Neural progenitor cell (in vitro differentiated cells): ENCODE results near the gene SGTA. TPM values are rescaled to one million over a fixed set of nuclear protein-coding genes. Genes with fewer than 3 reads are reported as not detected.

ENCODE experiments used
- DNase-seq: peaks from one replicate; pipeline ENCODE4 v3.0.0-alpha.2; 2016; ENCODE audit warnings: low spot score
- H2AFZ ChIP-seq: fragments of 200-600 bp; sonication (generic); replicated peaks from 2 replicates; pipeline ENCODE4 v1.6.1; 2016; ENCODE audit warnings: antibody characterized with exemption
- H3F3A ChIP-seq: fragments of 200-600 bp; sonication (generic); 2 replicates; pipeline ENCODE4 v1.6.1; 2016; ENCODE audit warnings: antibody characterized with exemption, low read depth
- H3K27ac ChIP-seq: fragments of 200-600 bp; sonication (generic); 2 replicates; pipeline ENCODE4 v1.5.1; 2016; ENCODE audit warnings: mild to moderate bottlenecking
- H3K27me3 ChIP-seq: fragments of 200-600 bp; sonication (generic); 2 replicates; pipeline ENCODE4 v1.6.1; 2016; ENCODE audit warnings: mild to moderate bottlenecking, moderate library complexity
- H3K36me3 ChIP-seq: fragments of 200-600 bp; sonication (generic); 2 replicates; pipeline ENCODE4 v1.5.1; 2016
- H3K4me1 ChIP-seq: fragments of 200-600 bp; sonication (generic); 2 replicates; pipeline ENCODE4 v1.6.1; 2016; ENCODE audit warnings: mixed run types
- H3K4me2 ChIP-seq: fragments of 200-600 bp; sonication (generic); 2 replicates; pipeline ENCODE4 v1.6.1; 2016
- H3K4me3 ChIP-seq: fragments of 200-600 bp; sonication (generic); 2 replicates; pipeline ENCODE4 v1.5.1; 2016
- H3K79me2 ChIP-seq: fragments of 200-600 bp; sonication (generic); 2 replicates; pipeline ENCODE4 v1.6.1; 2016; ENCODE audit warnings: low read depth
- H3K9ac ChIP-seq: fragments of 200-600 bp; sonication (generic); 2 replicates; pipeline ENCODE4 v1.6.1; 2016
- H3K9me3 ChIP-seq: fragments of 200-600 bp; sonication (generic); 2 replicates; pipeline ENCODE4 v1.5.1; 2016; ENCODE audit warnings: low read depth
- H4K20me1 ChIP-seq: fragments of 200-600 bp; sonication (generic); 2 replicates; pipeline ENCODE4 v1.6.1; 2016; ENCODE audit warnings: low read depth
- H3K27ac Mint-ChIP-seq: 3 replicates; pipeline ENCODE4 v1.8.0; 2021; ENCODE audit warnings: mixed read lengths
- H3K27me3 Mint-ChIP-seq: 2 replicates; pipeline ENCODE4 v1.8.0; 2022; ENCODE audit warnings: low read depth, mild to moderate bottlenecking, inconsistent platforms, moderate library complexity, mixed read lengths; ENCODE audit not compliant: insufficient read depth
- H3K36me3 Mint-ChIP-seq: 3 replicates; pipeline ENCODE4 v1.8.0; 2021; ENCODE audit warnings: mixed read lengths
- H3K4me1 Mint-ChIP-seq: 3 replicates; pipeline ENCODE4 v1.8.0; 2021; ENCODE audit warnings: mixed read lengths
- H3K4me3 Mint-ChIP-seq: 3 replicates; pipeline ENCODE4 v1.8.0; 2021; ENCODE audit warnings: mild to moderate bottlenecking, moderate library complexity, mixed read lengths
- H3K9me3 Mint-ChIP-seq: 3 replicates; pipeline ENCODE4 v1.8.0; 2020; ENCODE audit warnings: mixed read lengths
- CTCF ChIP-seq: fragments of 200-600 bp; sonication (generic); IDR thresholded peaks from 2 replicates; pipeline ENCODE4 v1.5.1; 2017; ENCODE audit warnings: antibody characterized with exemption, mild to moderate bottlenecking
- EZH2 ChIP-seq: fragments of 200-600 bp; sonication (generic); IDR thresholded peaks from 2 replicates; pipeline ENCODE4 v1.6.1; 2017; ENCODE audit warnings: antibody characterized with exemption, mild to moderate bottlenecking, moderate library complexity
- EZH2phosphoT487 ChIP-seq: fragments of 200-600 bp; sonication (generic); IDR thresholded peaks from 2 replicates; pipeline ENCODE4 v1.6.1; 2017; ENCODE audit warnings: antibody characterized with exemption
- total RNA-seq: library from RNA; depleted of rRNA; stranded (reverse); fragments of >200 nt; gene quantifications from 2 replicates; pipeline ENCODE4 v1.2.3, GENCODE V29; 2015; ENCODE audit warnings: low replicate concordance

The SGTA gene
- total RNA-seq, 1 donor from 2014 or later = 30.9 TPM

- Histone ChIP-seq H3K4me2 (no peak overlapping the region), H3K9ac (no peak overlapping the region), H3K4me1 (peaks cover 7% of the 10 kb centered on the region), H3K9me3 (no peaks in the 10 kb centered on the region), H3K27ac (no peak overlapping the region), H3K79me2 (peaks cover 77% of the 10 kb centered on the region), H3F3A (peaks cover 17% of the 10 kb centered on the region), H3K36me3 (no peaks in the 10 kb centered on the region), H2AFZ (no peak overlapping the region), H3K27me3 (no peaks in the 10 kb centered on the region), H3K4me3 (no peak overlapping the region), H4K20me1 (peaks cover 67% of the 10 kb centered on the region)
- H3K27ac Mint-ChIP-seq = no peak overlapping the region
- peak overlapping the region; percentile 94 for H3K4me3 Mint-ChIP-seq
- no peak for DNase-seq
- H3K4me1 Mint-ChIP-seq = peaks cover 46% of the 10 kb centered on the region
- H3K27me3 Mint-ChIP-seq = peaks cover 8% of the 10 kb centered on the region
- TF ChIP-seq EZH2 (no peak), EZH2phosphoT487 (no peak), CTCF (no peak)
- H3K9me3 Mint-ChIP-seq = no peaks in the 10 kb centered on the region
- peaks cover 6% of the 10 kb centered on the region for H3K36me3 Mint-ChIP-seq
These were observed 690 bp upstream of the SGTA start for GRCh38 chr19:2783781-2784145.

- peak overlapping the region; percentile 94 for H3K4me3 Mint-ChIP-seq
- H3K9me3 ChIP-seq = no peaks in the 10 kb centered on the region
- peaks cover 6% of the 10 kb centered on the region for H3K27me3 Mint-ChIP-seq
- peaks cover 44% of the 10 kb centered on the region for H3K4me1 Mint-ChIP-seq
- H3K79me2 ChIP-seq = peaks cover 77% of the 10 kb centered on the region
- peak overlapping the region; percentile 77 for H3K9ac ChIP-seq
- peak overlapping the region; percentile 89 for H3K4me2 ChIP-seq
- H4K20me1 ChIP-seq = peaks cover 64% of the 10 kb centered on the region
- H3K36me3 Mint-ChIP-seq = peaks cover 3% of the 10 kb centered on the region
- H2AFZ ChIP-seq = no peak overlapping the region
- peaks cover 5% of the 10 kb centered on the region for H3K4me1 ChIP-seq
- no peaks in the 10 kb centered on the region for H3K9me3 Mint-ChIP-seq
- no peaks in the 10 kb centered on the region for H3K27me3 ChIP-seq
- H3F3A ChIP-seq = peaks cover 17% of the 10 kb centered on the region
- DNase-seq = no peak
- no peak overlapping the region for H3K27ac ChIP-seq
- no peak for TF ChIP-seq CTCF
- TF ChIP-seq EZH2 = no peak
- TF ChIP-seq EZH2phosphoT487 = no peak
- H3K27ac Mint-ChIP-seq = peak overlapping the region; percentile 79
- H3K4me3 ChIP-seq = peak overlapping the region; percentile 76
- H3K36me3 ChIP-seq = no peaks in the 10 kb centered on the region
These were observed 641 bp downstream of the SGTA start for GRCh38 chr19:2782329-2782935.

GRCh38 chr19:2780284-2780683 is 2.8 kb downstream of the SGTA start:
- Histone ChIP-seq H4K20me1 (peaks cover 72% of the 10 kb centered on the region), H3K9me3 (no peaks in the 10 kb centered on the region), H3K4me3 (no peak overlapping the region), H3K79me2 (peaks cover 78% of the 10 kb centered on the region), H3K27me3 (no peaks in the 10 kb centered on the region), H3K36me3 (no peaks in the 10 kb centered on the region), H3K4me2 (no peak overlapping the region), H3K4me1 (no peaks in the 10 kb centered on the region), H2AFZ (no peak overlapping the region), H3K27ac (no peak overlapping the region), H3F3A (peaks cover 17% of the 10 kb centered on the region), H3K9ac (no peak overlapping the region)
- no peak for DNase-seq
- Mint-ChIP-seq H3K27ac (peak overlapping the region; percentile 7), H3K9me3 (no peaks in the 10 kb centered on the region), H3K36me3 (peaks cover 8% of the 10 kb centered on the region), H3K27me3 (peaks cover 7% of the 10 kb centered on the region), H3K4me1 (peaks cover 40% of the 10 kb centered on the region), H3K4me3 (no peak overlapping the region)
- TF ChIP-seq EZH2phosphoT487 (no peak), EZH2 (no peak), CTCF (no peak)
